RPMI7951 (cell line): ENCODE results near the gene WBP2. TPM values are rescaled to one million over a fixed set of nuclear protein-coding genes. Genes with fewer than 3 reads are reported as not detected.
"Not testable (repeated sequence)": the region's sequence is repeated elsewhere in the genome, so short reads cannot be mapped to it uniquely, and the experiment has no call there.

Experiments used
- DNase-seq: peaks from one replicate; pipeline ENCODE4 v3.0.0-alpha.2; 2012; ENCODE audit warnings: low read depth
- total RNA-seq: library from RNA; depleted of rRNA; stranded (reverse); fragments of >200 nt; shearing (Covaris generic); gene quantifications from 2 replicates; pipeline ENCODE4 v1.2.3, GENCODE V29; 2014; rRNA removed

Gene WBP2
- total RNA-seq, 1 experiment from 2014 or later = 24.9 TPM

DNA sequence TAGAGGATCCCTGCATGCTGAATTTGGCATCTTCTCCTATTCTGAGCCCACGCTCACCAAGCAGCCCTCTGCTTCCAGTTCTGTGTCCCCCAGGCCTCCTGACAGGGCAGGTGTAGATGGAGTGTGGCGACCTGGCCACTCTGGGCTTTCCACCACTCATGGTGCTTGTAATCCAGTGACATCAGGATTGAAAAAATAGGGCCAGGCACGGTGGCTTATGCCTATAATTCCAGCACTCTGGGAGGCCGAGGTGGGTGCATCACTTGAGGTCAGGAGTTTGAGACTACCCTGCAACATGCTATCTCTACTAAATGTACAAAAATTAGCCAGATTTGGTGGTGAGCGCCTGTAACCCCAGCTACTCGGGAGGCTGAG lies 41.1 kb downstream of the WBP2 start:
- no peak for DNase-seq

DNA sequence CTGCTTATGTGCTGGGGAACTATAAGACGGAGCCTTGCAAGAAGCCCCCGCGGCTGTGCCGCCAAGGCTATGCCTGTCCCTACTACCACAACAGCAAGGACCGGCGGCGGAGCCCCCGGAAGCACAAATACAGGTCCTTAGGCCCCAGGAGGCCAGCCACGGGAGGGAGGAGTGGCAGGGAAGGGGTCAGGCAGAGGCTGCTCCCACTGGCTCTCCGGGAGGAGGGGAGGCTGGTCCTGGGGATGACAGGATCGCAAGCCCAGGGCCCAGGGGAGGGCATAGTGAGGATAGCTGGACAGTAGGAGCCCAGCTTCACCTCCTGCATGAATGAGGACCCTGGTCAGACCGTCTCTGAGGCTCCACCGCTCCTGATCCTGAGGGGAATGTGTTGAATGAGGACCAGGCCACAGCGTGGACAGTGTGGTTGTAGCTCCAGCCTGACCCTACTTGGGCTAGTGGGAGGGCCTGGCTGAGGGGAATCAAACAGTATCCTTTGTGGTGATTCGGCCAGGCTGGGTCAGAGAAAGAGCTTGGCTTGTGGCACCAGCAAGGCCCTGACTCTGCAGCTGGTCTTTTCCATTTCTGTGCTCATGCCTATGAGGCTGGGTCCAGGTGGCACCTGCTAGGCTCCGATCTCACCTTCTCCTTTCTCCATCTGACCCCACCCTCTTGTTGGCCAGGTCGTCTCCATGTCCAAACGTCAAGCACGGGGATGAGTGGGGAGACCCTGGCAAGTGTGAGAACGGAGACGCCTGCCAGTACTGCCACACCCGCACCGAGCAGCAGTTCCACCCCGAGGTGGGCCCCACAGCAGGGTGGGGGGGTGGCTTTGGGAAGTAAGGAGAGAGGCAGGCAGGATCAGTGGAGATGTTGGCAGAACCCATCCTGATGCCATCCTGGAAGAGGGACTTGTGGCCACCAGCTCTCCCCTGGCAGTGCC lies 41.8 kb downstream of the WBP2 start:
- DNase-seq = no peak

GRCh38 chr17:75812096-75813013 lies 42.8 kb downstream of the WBP2 start:
- no peak for DNase-seq

DNA sequence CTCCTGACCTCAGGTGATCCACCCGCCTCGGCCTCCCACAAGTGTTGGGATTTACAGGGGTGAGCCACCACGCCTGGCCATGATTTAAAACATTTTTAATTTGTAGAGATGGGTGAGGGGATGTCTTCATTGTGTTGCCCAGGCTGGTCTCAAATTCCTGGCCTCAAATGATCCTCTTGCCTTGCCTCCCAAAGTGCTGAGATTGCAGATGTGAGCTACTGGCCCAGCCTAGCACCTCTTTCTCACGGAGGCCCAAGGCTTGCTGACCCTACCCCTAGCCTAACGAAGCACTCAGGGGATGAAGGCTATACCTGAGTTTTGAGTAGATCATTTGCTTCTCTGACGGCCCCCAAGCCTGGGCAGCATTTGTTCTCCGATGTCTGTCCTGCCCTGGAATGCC lies 44.0 kb downstream of the WBP2 start:
- DNase-seq = no peak

GRCh38 chr17:75810756-75811155 lies 44.4 kb downstream of the WBP2 start:
- DNase-seq = not testable (repeated sequence)

GRCh38 chr17:75810216-75810615 lies 44.9 kb downstream of the WBP2 start:
- no peak for DNase-seq

GRCh38 chr17:75809631-75810111 lies 45.5 kb downstream of the WBP2 start:
- peak; percentile 51 for DNase-seq

DNA sequence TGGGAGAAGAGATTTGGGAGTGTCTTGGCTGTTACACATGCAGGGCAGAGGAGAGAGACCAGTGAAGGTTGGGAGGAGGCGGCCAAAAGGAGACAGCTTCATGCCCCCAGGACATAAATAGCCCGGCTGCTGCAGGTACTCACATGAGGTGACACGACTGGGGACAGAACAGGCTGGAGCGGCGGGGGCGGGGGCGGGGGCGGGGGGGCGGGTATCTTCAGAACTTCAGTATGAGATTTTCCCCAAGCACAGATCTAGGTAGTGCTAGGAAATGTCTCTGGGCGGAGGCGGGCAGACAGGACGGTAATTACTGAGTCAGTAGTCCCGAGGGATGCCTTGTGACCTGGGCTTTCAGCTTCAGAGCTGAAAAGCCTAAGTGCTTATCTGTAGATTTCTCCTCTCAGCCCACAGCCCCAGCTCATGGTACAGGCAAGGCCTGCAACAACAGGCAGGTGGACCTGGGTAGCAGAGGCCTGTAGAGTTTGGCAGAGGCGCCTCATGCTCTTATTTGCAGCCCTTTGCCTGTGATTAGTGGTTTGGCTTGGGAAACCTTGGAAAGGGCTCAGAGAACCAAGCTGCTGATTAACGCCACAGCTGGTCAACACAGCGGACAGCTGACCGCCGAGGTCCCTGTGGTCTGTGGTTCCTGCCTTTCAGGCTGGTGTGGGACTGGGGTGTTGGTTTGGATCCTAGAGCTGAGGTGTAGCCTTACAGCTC lies 46.1 kb downstream of the WBP2 start:
- DNase-seq = peak; percentile 89

DNA sequence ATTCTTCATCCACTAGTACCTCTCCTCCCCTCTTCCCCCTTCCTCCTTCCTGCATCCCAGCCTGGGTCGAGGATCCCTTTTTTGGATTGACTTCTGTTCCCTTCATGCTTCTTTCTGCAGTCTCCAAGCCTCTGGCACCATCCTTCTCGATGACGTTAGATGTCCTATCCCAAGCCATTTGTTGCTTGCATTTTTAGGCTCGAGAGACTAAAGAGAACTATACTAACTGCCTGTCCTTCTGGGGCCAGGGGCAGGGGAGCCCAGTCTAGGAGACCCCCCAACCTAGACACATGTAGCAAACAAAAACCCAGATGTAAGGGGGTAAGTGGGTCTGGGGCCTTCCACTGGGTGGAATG lies 46.6 kb downstream of the WBP2 start:
- no peak for DNase-seq

GRCh38 chr17:75807861-75808260 lies 47.3 kb downstream of the WBP2 start:
- DNase-seq = no peak

GRCh38 chr17:75806822-75807500 lies 48.2 kb downstream of the WBP2 start:
- DNase-seq = no peak

- DNase-seq = no peak
Measured at GRCh38 chr17:75803883-75804282, 51.3 kb downstream of the WBP2 start.

DNA sequence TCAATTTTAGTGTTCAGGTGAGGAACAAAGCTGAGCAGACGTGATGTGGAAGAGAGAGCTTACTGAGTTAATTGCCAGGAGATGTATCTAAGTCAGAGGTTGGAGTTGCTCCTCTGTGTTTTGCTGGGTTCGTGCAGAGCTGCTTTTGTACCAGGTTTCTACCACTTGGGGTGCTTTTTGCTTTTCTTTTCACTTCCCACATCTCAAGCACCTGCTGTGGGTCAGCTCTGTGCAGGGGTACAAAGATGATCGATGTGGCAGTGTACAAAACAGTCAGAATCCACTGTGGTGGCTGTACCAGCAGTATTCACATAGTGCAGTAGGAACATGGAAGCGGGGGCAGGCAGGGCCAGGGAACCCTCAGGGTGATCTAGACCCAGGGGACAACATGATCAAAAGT lies 55.7 kb downstream of the WBP2 start:
- no peak for DNase-seq

- no peak for DNase-seq
Measured at GRCh38 chr17:75795820-75796607, 59.1 kb downstream of the WBP2 start.

Other genes starting within 250 kb of the WBP2 start
- not detected in 2 replicates for gene SMIM5, start 221.9 kb downstream of the WBP2 start, total RNA-seq
- gene RECQL5, start 188.2 kb downstream of the WBP2 start, total RNA-seq = 6.0 and 9.6 TPM in 2 replicates
- 68.9 and 81.3 TPM in 2 replicates for gene SAP30BP, start 188.0 kb downstream of the WBP2 start, total RNA-seq
- gene ITGB4, start 133.9 kb downstream of the WBP2 start, total RNA-seq = 0.36 and 0.39 TPM in 2 replicates
- gene GALK1, start 90.1 kb downstream of the WBP2 start, total RNA-seq = 37.0 and 44.2 TPM in 2 replicates
- gene UNK, start 70.5 kb downstream of the WBP2 start, total RNA-seq = 15.6 and 16.0 TPM in 2 replicates
- gene UNC13D, start 10.9 kb downstream of the WBP2 start, total RNA-seq = 0.78 TPM in 1 of 2 replicates, not detected in the other
- 13.6 and 15.9 TPM in 2 replicates for gene TRIM47, start 23.2 kb upstream of the WBP2 start, total RNA-seq
- gene TRIM65, start 41.6 kb upstream of the WBP2 start, total RNA-seq = 8.5 and 14.4 TPM in 2 replicates
- gene MRPL38, start 49.5 kb upstream of the WBP2 start, total RNA-seq = 25.4 and 36.3 TPM in 2 replicates
- 6.0 and 8.0 TPM in 2 replicates for gene FBF1, start 85.7 kb upstream of the WBP2 start, total RNA-seq
- gene ACOX1, start 123.8 kb upstream of the WBP2 start, total RNA-seq = 21.4 TPM in 2 replicates
- 12.6 and 16.5 TPM in 2 replicates for gene TEN1, start 123.9 kb upstream of the WBP2 start, total RNA-seq
- gene CDK3, start 145.5 kb upstream of the WBP2 start, total RNA-seq = 1.4 and 2.2 TPM in 2 replicates
- gene EVPL, start 172.0 kb upstream of the WBP2 start, total RNA-seq = not detected in 2 replicates
- 16.3 and 21.1 TPM in 2 replicates for gene SRP68, start 217.2 kb upstream of the WBP2 start, total RNA-seq
- not detected in 2 replicates for gene GALR2, start 219.4 kb upstream of the WBP2 start, total RNA-seq
- gene ZACN, start 223.8 kb upstream of the WBP2 start, total RNA-seq = not detected in 2 replicates
- 32.4 and 45.0 TPM in 2 replicates for gene EXOC7, start 248.5 kb upstream of the WBP2 start, total RNA-seq